ENCODE measurements around the gene MLLT6.

The MLLT6 gene

GRCh38 chr17:38676706-38677504 lies 28.2 kb upstream of the MLLT6 start:
- DNase-seq: peak; percentile 87

- DNase-seq: no peak
These were observed 27.3 kb upstream of the MLLT6 start for GRCh38 chr17:38677819-38678218.

GRCh38 chr17:38681096-38681495 lies 24.0 kb upstream of the MLLT6 start:
- no peak for DNase-seq

- no peak for DNase-seq
These were observed 19.6 kb upstream of the MLLT6 start for GRCh38 chr17:38685491-38685890.

- no peak for DNase-seq
These were observed 17.8 kb upstream of the MLLT6 start for GRCh38 chr17:38687286-38687685.

- DNase-seq: no peak
These were observed 14.7 kb upstream of the MLLT6 start for GRCh38 chr17:38690386-38690785.

- DNase-seq: no peak
These were observed 13.9 kb upstream of the MLLT6 start for GRCh38 chr17:38691154-38691553.

- DNase-seq: no peak
These were observed 11.3 kb upstream of the MLLT6 start for GRCh38 chr17:38693700-38694329.

- DNase-seq: no peak
These were observed 7.8 kb upstream of the MLLT6 start for GRCh38 chr17:38697061-38697820.

- DNase-seq: no peak
These were observed 6.3 kb upstream of the MLLT6 start for GRCh38 chr17:38698760-38699159.

GRCh38 chr17:38701504-38702165 lies 3.4 kb upstream of the MLLT6 start:
- peak; percentile 89 for DNase-seq

- DNase-seq: peak; percentile 80
These were observed 2.7 kb upstream of the MLLT6 start for GRCh38 chr17:38702166-38702915.

- peak; percentile 47 for DNase-seq
These were observed 1.9 kb upstream of the MLLT6 start for GRCh38 chr17:38702916-38703741.

- peak; percentile 88 for DNase-seq
These were observed 1.1 kb upstream of the MLLT6 start for GRCh38 chr17:38703742-38704605.

GRCh38 chr17:38705523-38705802 lies 390 bp downstream of the MLLT6 start:
- no peak for DNase-seq

GRCh38 chr17:38705803-38706504 lies 881 bp downstream of the MLLT6 start:
- DNase-seq: peak; percentile 41

- DNase-seq: peak; percentile 41
These were observed 1.6 kb downstream of the MLLT6 start for GRCh38 chr17:38706505-38707216.

- DNase-seq: no peak
These were observed 2.7 kb downstream of the MLLT6 start for GRCh38 chr17:38707678-38708351.
